ENCODE measurements around the gene MARCHF4. TPM values are rescaled to one million over a fixed set of nuclear protein-coding genes. Genes with fewer than 3 reads are reported as not detected.
"Not testable (repeated sequence)": the region's sequence is repeated elsewhere in the genome, so short reads cannot be mapped to it uniquely, and the experiment has no call there.

MARCHF4 gene
- total and polyA plus RNA-seq, 2 donors (not counting 1 experiment from before 2014, with no cell fraction given): 1.3 to 3.6 TPM

DNA sequence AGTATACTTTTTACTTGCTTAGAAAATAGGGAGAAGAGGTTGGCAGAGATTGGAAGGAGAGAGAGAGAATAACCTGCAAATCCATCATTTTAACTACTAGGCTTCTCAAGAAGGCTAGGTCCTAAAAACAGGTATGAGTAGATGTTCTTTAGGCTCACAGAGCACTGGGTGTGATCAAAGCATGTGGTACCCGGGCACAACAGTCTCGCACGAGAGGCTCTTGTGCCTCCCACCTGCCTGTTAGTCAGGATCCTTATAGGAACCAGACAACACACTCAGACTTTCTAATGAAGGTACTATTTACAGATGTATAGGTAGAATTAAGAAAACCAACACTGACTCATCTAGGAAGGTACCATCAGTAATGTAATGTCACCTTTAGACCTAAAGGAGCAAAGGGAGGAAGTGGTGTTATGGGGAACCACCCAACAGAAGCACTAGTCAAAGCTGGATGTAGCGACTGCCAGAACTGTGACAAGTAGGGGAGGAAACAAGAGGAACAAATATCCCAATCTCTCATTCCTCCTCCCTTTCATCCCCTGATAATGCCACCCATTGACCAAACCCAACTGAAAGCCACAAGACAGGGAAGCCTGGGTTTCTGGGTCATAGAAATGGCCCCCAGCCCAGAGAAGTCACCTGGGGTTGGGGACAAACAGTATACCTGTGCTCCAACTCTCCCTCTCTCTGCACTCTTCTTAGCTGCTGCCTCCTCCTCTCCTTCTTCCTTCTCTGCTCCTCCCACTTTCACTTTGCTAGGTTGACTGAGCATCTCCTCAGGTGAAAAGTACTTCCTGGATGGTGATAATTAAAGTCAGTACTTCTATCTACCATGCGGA is 16.0 kb upstream of the MARCHF4 start:
- Histone ChIP-seq H3K27me3 (ENCODE audit: control insufficient read depth, insufficient read depth, low read length) (no peaks in the 10 kb centered on the region), H3K4me3 (replicated peaks in 1 of 4; ENCODE audit: control extremely low read depth in 1 of 4, insufficient read depth in 1 of 4, low read depth in 3 of 4, low read length in 4 of 4) (no peak overlapping the region), H3K4me2 (ENCODE audit: extremely low read depth, insufficient read depth, low read length) (no peak overlapping the region), H3K9me3 (ENCODE audit: control insufficient read depth, insufficient read depth, low read depth, low read length) (no peaks in the 10 kb centered on the region), H3K4me1 (ENCODE audit: control insufficient read depth, extremely low read depth, insufficient read depth, low read length) (no peaks in the 10 kb centered on the region), H3K27ac (ENCODE audit: insufficient read depth, low read length) (no peak overlapping the region), H3K36me3 (ENCODE audit: control insufficient read depth, insufficient read depth, low read length) (no peaks in the 10 kb centered on the region), H3K9ac (ENCODE audit: insufficient read depth, low read length) (no peak overlapping the region), H4K20me1 (ENCODE audit: control insufficient read depth, extremely low read depth, insufficient read depth, low read length) (no peaks in the 10 kb centered on the region), H3K79me2 (ENCODE audit: control insufficient read depth, insufficient read depth, low read length) (no peaks in the 10 kb centered on the region), H2AFZ (ENCODE audit: low read length) (no peak overlapping the region)
- no peak for DNase-seq (ENCODE audit: low read depth in 2 of 2)
- no peak for TF ChIP-seq EZH2 (IDR thresholded peaks at IDR 0.05; ENCODE audit: low read length, missing control alignments)
- TF ChIP-seq, protein P1, sequence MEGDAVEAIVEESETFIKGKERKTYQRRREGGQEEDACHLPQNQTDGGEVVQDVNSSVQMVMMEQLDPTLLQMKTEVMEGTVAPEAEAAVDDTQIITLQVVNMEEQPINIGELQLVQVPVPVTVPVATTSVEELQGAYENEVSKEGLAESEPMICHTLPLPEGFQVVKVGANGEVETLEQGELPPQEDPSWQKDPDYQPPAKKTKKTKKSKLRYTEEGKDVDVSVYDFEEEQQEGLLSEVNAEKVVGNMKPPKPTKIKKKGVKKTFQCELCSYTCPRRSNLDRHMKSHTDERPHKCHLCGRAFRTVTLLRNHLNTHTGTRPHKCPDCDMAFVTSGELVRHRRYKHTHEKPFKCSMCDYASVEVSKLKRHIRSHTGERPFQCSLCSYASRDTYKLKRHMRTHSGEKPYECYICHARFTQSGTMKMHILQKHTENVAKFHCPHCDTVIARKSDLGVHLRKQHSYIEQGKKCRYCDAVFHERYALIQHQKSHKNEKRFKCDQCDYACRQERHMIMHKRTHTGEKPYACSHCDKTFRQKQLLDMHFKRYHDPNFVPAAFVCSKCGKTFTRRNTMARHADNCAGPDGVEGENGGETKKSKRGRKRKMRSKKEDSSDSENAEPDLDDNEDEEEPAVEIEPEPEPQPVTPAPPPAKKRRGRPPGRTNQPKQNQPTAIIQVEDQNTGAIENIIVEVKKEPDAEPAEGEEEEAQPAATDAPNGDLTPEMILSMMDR (conservative IDR thresholded peaks at IDR 0.05 in 1 of 2, IDR thresholded peaks at IDR 0.05 in 1 of 2; ENCODE audit: low read depth in 1 of 2, low read length in 2 of 2): no peak

- no peaks in the 10 kb centered on the region for H4K20me1 ChIP-seq (ENCODE audit: control insufficient read depth, extremely low read depth, insufficient read depth, low read length)
- TF ChIP-seq, protein P1 (conservative IDR thresholded peaks at IDR 0.05 in 1 of 2, IDR thresholded peaks at IDR 0.05 in 1 of 2; ENCODE audit: low read depth in 1 of 2, low read length in 2 of 2): no peak
- TF ChIP-seq EZH2 (IDR thresholded peaks at IDR 0.05; ENCODE audit: low read length, missing control alignments): no peak
These were observed 15.0 kb upstream of the MARCHF4 start for GRCh38 chr2:216387262-216387661.

DNA sequence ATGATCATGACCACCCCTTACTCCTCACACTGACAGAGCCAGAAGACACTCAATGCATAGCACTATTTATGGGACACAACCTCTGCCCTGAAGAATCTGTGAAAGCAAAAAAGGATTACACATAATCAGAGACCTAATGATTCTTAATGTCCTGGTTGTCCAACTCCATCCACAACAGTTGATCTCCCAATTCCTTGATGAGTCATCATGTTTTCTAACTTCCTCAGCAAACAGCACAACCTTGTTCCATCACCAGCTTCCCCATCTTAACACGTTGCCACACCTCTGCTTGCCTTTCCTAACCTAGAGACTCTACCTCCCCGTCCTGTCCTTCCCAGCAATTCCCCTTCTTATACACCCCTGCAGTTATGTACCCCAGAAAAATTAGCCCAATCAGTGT is 13.2 kb upstream of the MARCHF4 start:
- Histone ChIP-seq H2AFZ (ENCODE audit: low read length) (no peak overlapping the region), H3K27me3 (ENCODE audit: control insufficient read depth, insufficient read depth, low read length) (no peaks in the 10 kb centered on the region), H3K27ac (ENCODE audit: insufficient read depth, low read length) (no peak overlapping the region), H3K4me2 (ENCODE audit: extremely low read depth, insufficient read depth, low read length) (no peak overlapping the region), H3K4me1 (ENCODE audit: control insufficient read depth, extremely low read depth, insufficient read depth, low read length) (no peaks in the 10 kb centered on the region), H4K20me1 (ENCODE audit: control insufficient read depth, extremely low read depth, insufficient read depth, low read length) (no peaks in the 10 kb centered on the region), H3K9ac (ENCODE audit: insufficient read depth, low read length) (no peak overlapping the region), H3K79me2 (ENCODE audit: control insufficient read depth, insufficient read depth, low read length) (no peaks in the 10 kb centered on the region), H3K9me3 (ENCODE audit: control insufficient read depth, insufficient read depth, low read depth, low read length) (no peaks in the 10 kb centered on the region), H3K4me3 (replicated peaks in 1 of 4; ENCODE audit: control extremely low read depth in 1 of 4, insufficient read depth in 1 of 4, low read depth in 3 of 4, low read length in 4 of 4) (no peak overlapping the region), H3K36me3 (ENCODE audit: control insufficient read depth, insufficient read depth, low read length) (no peaks in the 10 kb centered on the region)
- TF ChIP-seq, protein P1 (conservative IDR thresholded peaks at IDR 0.05 in 1 of 2, IDR thresholded peaks at IDR 0.05 in 1 of 2; ENCODE audit: low read depth in 1 of 2, low read length in 2 of 2): no peak
- TF ChIP-seq EZH2 (IDR thresholded peaks at IDR 0.05; ENCODE audit: low read length, missing control alignments): no peak
- no peak for DNase-seq (ENCODE audit: low read depth in 2 of 2)

More at GRCh38 chr2:216387262-216387661, 15.0 kb upstream of the MARCHF4 start:
- Histone ChIP-seq H3K4me3 (replicated peaks in 1 of 4; ENCODE audit: control extremely low read depth in 1 of 4, insufficient read depth in 1 of 4, low read depth in 3 of 4, low read length in 4 of 4) (no peak overlapping the region), H3K27ac (ENCODE audit: insufficient read depth, low read length) (no peak overlapping the region), H3K27me3 (ENCODE audit: control insufficient read depth, insufficient read depth, low read length) (no peaks in the 10 kb centered on the region), H3K79me2 (ENCODE audit: control insufficient read depth, insufficient read depth, low read length) (no peaks in the 10 kb centered on the region), H3K9me3 (ENCODE audit: control insufficient read depth, insufficient read depth, low read depth, low read length) (no peaks in the 10 kb centered on the region), H2AFZ (ENCODE audit: low read length) (no peak overlapping the region), H3K4me1 (ENCODE audit: control insufficient read depth, extremely low read depth, insufficient read depth, low read length) (no peaks in the 10 kb centered on the region), H3K9ac (ENCODE audit: insufficient read depth, low read length) (no peak overlapping the region), H3K4me2 (ENCODE audit: extremely low read depth, insufficient read depth, low read length) (no peak overlapping the region), H3K36me3 (ENCODE audit: control insufficient read depth, insufficient read depth, low read length) (no peaks in the 10 kb centered on the region)
- DNase-seq (ENCODE audit: low read depth in 2 of 2): no peak

GRCh38 chr2:216384409-216384808 is 12.1 kb upstream of the MARCHF4 start:
- H3K9ac ChIP-seq (ENCODE audit: insufficient read depth, low read length); H3K27me3 ChIP-seq (ENCODE audit: control insufficient read depth, insufficient read depth, low read length); H3K4me3 ChIP-seq (replicated peaks in 1 of 4; ENCODE audit: control extremely low read depth in 1 of 4, insufficient read depth in 1 of 4, low read depth in 3 of 4, low read length in 4 of 4); H3K36me3 ChIP-seq (ENCODE audit: control insufficient read depth, insufficient read depth, low read length); H2AFZ ChIP-seq (ENCODE audit: low read length); H3K4me2 ChIP-seq (ENCODE audit: extremely low read depth, insufficient read depth, low read length); H3K9me3 ChIP-seq (ENCODE audit: control insufficient read depth, insufficient read depth, low read depth, low read length); H3K79me2 ChIP-seq (ENCODE audit: control insufficient read depth, insufficient read depth, low read length); H4K20me1 ChIP-seq (ENCODE audit: control insufficient read depth, extremely low read depth, insufficient read depth, low read length); DNase-seq (ENCODE audit: low read depth in 2 of 2); H3K4me1 ChIP-seq (ENCODE audit: control insufficient read depth, extremely low read depth, insufficient read depth, low read length); H3K27ac ChIP-seq (ENCODE audit: insufficient read depth, low read length): not testable (repeated sequence)
